Measurements from ENCODE around the gene KIFC1.

- TF ChIP-seq CTCF (IDR thresholded peaks at IDR 0.05) = peak; percentile 89 to 99 (median 96)
- TF ChIP-seq POLR2A (IDR thresholded peaks at IDR 0.05) = no peak
Observed at GRCh38 chr6:33391278-33391921, at the start of gene KIFC1.

Data from thyroid gland (tissue), 4 donors.